PC-9 (cell line): ENCODE measurements around the gene PPP1R9A. TPM values are rescaled to one million over a fixed set of nuclear protein-coding genes. Genes with fewer than 3 reads are reported as not detected.

Experiments used
- BruUV-seq: library from RNA; stranded (reverse); fragments of 400-500 nt; replicated peaks from 2 replicates; lab custom pipeline; 2021; lab: Mats Ljungman, UMichigan
- CTCF ChIA-PET: fragments of 300-600 bp; sonication (Branson Sonifier 250); formaldehyde crosslinking; loops from one replicate; lab custom pipeline; 2022; ENCODE audit warnings: antibody characterized with exemption; lab: Charles Lee
- POLR2A ChIA-PET: fragments of 300-600 bp; sonication (Branson Sonifier 250); formaldehyde crosslinking; loops from one replicate; lab custom pipeline; 2022; ENCODE audit warnings: antibody characterized with exemption; ENCODE audit not compliant: unreplicated experiment; lab: Charles Lee
- DNase-seq, 2 experiments: peaks; one replicate each; pipeline versions ENCODE4 v3.0.0 to v3.0.0-alpha.2; 2015 to 2022; ENCODE audit warnings: mixed read lengths in 1 of 2
- H2AFZ ChIP-seq: fragments of 200-600 bp; sonication (generic); 2 replicates; pipeline ENCODE4 v1.8.1; 2017; ENCODE audit warnings: antibody characterized with exemption
- H3F3A ChIP-seq: fragments of 200-600 bp; sonication (generic); 2 replicates; pipeline ENCODE4 v1.8.1; 2017; ENCODE audit warnings: antibody characterized with exemption, mild to moderate bottlenecking, low read depth; ENCODE audit not compliant: insufficient read depth
- H3K27ac ChIP-seq: fragments of 200-600 bp; sonication (generic); 2 replicates; pipeline ENCODE4 v1.6.1; 2016; ENCODE audit warnings: mixed run types
- H3K27me3 ChIP-seq: fragments of 200-600 bp; sonication (generic); 2 replicates; pipeline ENCODE4 v1.6.1; 2016; ENCODE audit warnings: low read depth, mixed run types; ENCODE audit not compliant: insufficient read depth
- H3K36me3 ChIP-seq: fragments of 200-600 bp; sonication (generic); 2 replicates; pipeline ENCODE4 v1.6.1; 2016; ENCODE audit warnings: low read depth, mixed run types
- H3K4me1 ChIP-seq: fragments of 200-600 bp; sonication (generic); replicated peaks from 2 replicates; pipeline ENCODE4 v1.6.1; 2016; ENCODE audit warnings: mixed run types; ENCODE audit not compliant: insufficient read depth
- H3K4me2 ChIP-seq: fragments of 200-600 bp; sonication (generic); 2 replicates; pipeline ENCODE4 v1.6.1; 2017; ENCODE audit warnings: mixed run types
- H3K4me3 ChIP-seq: fragments of 200-600 bp; sonication (generic); 2 replicates; pipeline ENCODE4 v1.6.1; 2016; ENCODE audit warnings: mixed run types
- H3K79me2 ChIP-seq: fragments of 200-600 bp; sonication (generic); 2 replicates; pipeline ENCODE4 v1.6.1; 2017; ENCODE audit warnings: low read depth, mixed run types
- H3K9me2 ChIP-seq: fragments of 200-600 bp; sonication (generic); 2 replicates; pipeline ENCODE4 v1.8.1; 2017; ENCODE audit warnings: mild to moderate bottlenecking; ENCODE audit not compliant: insufficient read depth
- H3K9me3 ChIP-seq: fragments of 200-600 bp; sonication (generic); 2 replicates; pipeline ENCODE4 v1.8.1; 2016; ENCODE audit warnings: low read depth; ENCODE audit not compliant: insufficient read depth
- H4K20me1 ChIP-seq: fragments of 200-600 bp; sonication (generic); 2 replicates; pipeline ENCODE4 v1.8.1; 2017; ENCODE audit not compliant: insufficient read depth
- EZH2 ChIP-seq: fragments of 200-600 bp; sonication (generic); IDR thresholded peaks from 2 replicates; pipeline ENCODE4 v1.8.0; 2017; ENCODE audit warnings: antibody characterized with exemption, low read depth
- intact Hi-C: fragments of 100-400 bp; cut with micrococcal nuclease; formaldehyde crosslinking; loops from one replicate; pipeline ENCODE4 v1.10.0; 2022; ENCODE audit not compliant: unreplicated experiment
- total RNA-seq: library from RNA; stranded (reverse); gene quantifications from 2 replicates; pipeline ENCODE4 v1.2.3, GENCODE V29; 2021
- TF ChIP-seq, protein P1 (sequence below): fragments of 200-600 bp; sonication (generic); conservative IDR thresholded peaks from 2 replicates; pipeline ENCODE4 v1.6.1; 2017; ENCODE audit warnings: mixed run types, antibody characterized with exemption, mild to moderate bottlenecking, moderate library complexity

PPP1R9A gene
- total RNA-seq, 1 experiment from 2014 or later = 11.5 TPM

DNA sequence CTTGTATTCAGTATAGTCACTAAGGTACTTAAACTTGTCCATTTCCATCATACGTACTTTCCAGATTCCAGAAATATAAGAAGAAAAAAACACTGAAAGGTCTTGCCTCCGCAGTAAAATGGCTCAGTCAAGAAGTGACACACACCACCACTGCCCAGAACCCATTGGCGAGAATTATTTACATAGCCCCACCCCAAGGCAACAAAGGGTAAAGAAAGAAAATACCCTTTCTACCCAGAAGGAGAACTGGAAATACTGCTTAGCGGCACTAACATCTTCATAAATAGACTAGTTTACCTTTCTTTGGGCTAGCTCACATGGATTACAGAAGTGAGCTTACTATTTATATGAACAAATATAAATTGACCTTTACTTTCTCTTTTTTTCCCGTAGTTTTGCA, 194.0 kb downstream of the PPP1R9A start:
- Histone ChIP-seq H3F3A (no peaks in the 10 kb centered on the region), H3K4me1 (peaks cover 10% of the 10 kb centered on the region; the same call in 1 of the 2 replicates), H3K4me3 (no peak overlapping the region), H4K20me1 (no peaks in the 10 kb centered on the region), H3K79me2 (no peaks in the 10 kb centered on the region), H3K27ac (no peak overlapping the region), H3K36me3 (no peaks in the 10 kb centered on the region), H3K27me3 (no peaks in the 10 kb centered on the region), H2AFZ (no peak overlapping the region), H3K9me3 (no peaks in the 10 kb centered on the region), H3K4me2 (no peak overlapping the region), H3K9me2 (no peaks in the 10 kb centered on the region)
- ChIA-PET POLR2A (no interaction called here), CTCF (no interaction called here)
- no TSS peak for BruUV-seq
- no peak for TF ChIP-seq EZH2
- TF ChIP-seq, protein P1, sequence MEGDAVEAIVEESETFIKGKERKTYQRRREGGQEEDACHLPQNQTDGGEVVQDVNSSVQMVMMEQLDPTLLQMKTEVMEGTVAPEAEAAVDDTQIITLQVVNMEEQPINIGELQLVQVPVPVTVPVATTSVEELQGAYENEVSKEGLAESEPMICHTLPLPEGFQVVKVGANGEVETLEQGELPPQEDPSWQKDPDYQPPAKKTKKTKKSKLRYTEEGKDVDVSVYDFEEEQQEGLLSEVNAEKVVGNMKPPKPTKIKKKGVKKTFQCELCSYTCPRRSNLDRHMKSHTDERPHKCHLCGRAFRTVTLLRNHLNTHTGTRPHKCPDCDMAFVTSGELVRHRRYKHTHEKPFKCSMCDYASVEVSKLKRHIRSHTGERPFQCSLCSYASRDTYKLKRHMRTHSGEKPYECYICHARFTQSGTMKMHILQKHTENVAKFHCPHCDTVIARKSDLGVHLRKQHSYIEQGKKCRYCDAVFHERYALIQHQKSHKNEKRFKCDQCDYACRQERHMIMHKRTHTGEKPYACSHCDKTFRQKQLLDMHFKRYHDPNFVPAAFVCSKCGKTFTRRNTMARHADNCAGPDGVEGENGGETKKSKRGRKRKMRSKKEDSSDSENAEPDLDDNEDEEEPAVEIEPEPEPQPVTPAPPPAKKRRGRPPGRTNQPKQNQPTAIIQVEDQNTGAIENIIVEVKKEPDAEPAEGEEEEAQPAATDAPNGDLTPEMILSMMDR = no peak
- intact Hi-C loops = no loop called here
- no peak for DNase-seq

DNA sequence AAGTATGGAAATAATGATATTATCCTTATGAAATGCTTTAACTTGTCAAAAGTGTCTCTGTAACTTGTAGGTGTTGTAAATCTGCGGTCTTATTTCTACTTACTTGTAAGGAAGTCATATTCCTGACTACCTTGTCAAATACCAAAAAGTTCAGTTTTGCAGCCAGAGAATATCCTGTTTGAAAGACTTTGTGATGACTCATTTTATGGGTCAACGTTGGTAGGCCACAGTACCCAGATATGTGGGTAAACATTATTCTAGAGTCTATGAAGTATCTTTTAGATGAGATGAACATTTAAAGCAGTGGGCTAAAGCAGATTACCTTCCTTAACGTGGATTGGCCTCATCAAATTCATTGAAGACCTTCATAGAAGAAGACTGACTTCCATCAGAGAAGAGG, 195.3 kb downstream of the PPP1R9A start:
- ChIA-PET CTCF (no interaction called here), POLR2A (no interaction called here)
- H3K27me3 ChIP-seq = no peaks in the 10 kb centered on the region
- no peaks in the 10 kb centered on the region for H3K9me3 ChIP-seq
- H3K4me1 ChIP-seq = peaks cover 10% of the 10 kb centered on the region; the same call in 1 of the 2 replicates
- TF ChIP-seq, protein P1 = no peak
- no peak for TF ChIP-seq EZH2
- no peaks in the 10 kb centered on the region for H4K20me1 ChIP-seq
- intact Hi-C loops = no loop called here
- no peak overlapping the region for H3K27ac ChIP-seq
- H3F3A ChIP-seq = no peaks in the 10 kb centered on the region
- no peak overlapping the region for H3K4me3 ChIP-seq
- no peak for DNase-seq
- no peak overlapping the region for H2AFZ ChIP-seq
- no peak overlapping the region for H3K4me2 ChIP-seq
- BruUV-seq = no TSS peak
- H3K36me3 ChIP-seq = no peaks in the 10 kb centered on the region
- no peaks in the 10 kb centered on the region for H3K79me2 ChIP-seq
- no peaks in the 10 kb centered on the region for H3K9me2 ChIP-seq

DNA sequence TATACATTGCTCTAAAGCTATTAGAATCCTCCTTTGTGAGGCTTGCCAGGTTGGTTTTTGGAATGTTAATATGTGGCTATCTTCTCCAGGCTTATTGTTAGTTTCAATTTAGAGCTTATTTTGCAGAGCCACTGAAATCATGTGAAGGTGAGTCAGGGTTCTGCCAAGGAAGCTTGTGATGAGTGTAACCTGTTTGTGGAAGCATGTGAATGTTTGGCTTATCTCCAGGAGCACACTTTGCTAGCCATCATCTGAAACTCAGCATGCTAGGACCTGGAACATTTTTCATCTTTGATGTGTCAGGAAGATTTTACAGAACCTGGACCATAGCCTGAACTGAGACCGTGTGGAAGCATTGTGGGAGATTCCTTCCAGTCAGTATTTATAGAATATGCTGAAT, 197.3 kb downstream of the PPP1R9A start:
- H3K27me3 ChIP-seq = no peaks in the 10 kb centered on the region
- CTCF ChIA-PET = interaction anchor here (0.5 kb wide), 1 partner anchor 15 kb away, joined by 5 read pairs; no protein-coding TSS in a partner anchor
- no peak overlapping the region for H2AFZ ChIP-seq
- no peaks in the 10 kb centered on the region for H3K9me3 ChIP-seq
- POLR2A ChIA-PET = no interaction called here
- H3K36me3 ChIP-seq = no peaks in the 10 kb centered on the region
- H4K20me1 ChIP-seq = no peaks in the 10 kb centered on the region
- no peaks in the 10 kb centered on the region for H3F3A ChIP-seq
- H3K27ac ChIP-seq = no peak overlapping the region
- H3K79me2 ChIP-seq = no peaks in the 10 kb centered on the region
- BruUV-seq = no TSS peak
- DNase-seq = no peak
- H3K4me1 ChIP-seq = peaks cover 10% of the 10 kb centered on the region; the same call in 1 of the 2 replicates
- TF ChIP-seq EZH2 = no peak
- TF ChIP-seq, protein P1 = no peak
- intact Hi-C loops = no loop called here
- no peaks in the 10 kb centered on the region for H3K9me2 ChIP-seq
- H3K4me2 ChIP-seq = no peak overlapping the region
- no peak overlapping the region for H3K4me3 ChIP-seq
